HEK293 (cell line): ENCODE measurements around the gene ARHGEF40.

Experiments
- CTCF ChIA-PET: fragments of 350-600 bp; formaldehyde crosslinking; extraction: SDS; loops from one replicate; lab custom pipeline; 2021; ENCODE audit warnings: antibody characterized with exemption; lab: Yijun Ruan, JAX
- POLR2A ChIA-PET: fragments of 300-600 bp; formaldehyde crosslinking; extraction: SDS; loops from one replicate; lab custom pipeline; 2020; ENCODE audit warnings: antibody characterized with exemption, inconsistent platforms; lab: Yijun Ruan, JAX
- H3K27ac ChIP-seq: fragments of 200-500 bp; sonication (Bioruptor generic); 2 replicates; pipeline ENCODE4 v1.5.1; 2014; ENCODE audit warnings: low read depth, low read length, control low read depth, inconsistent platforms; ENCODE audit errors: extremely low read depth
- H3K36me3 ChIP-seq, 2 experiments: fragments of 200-500 bp in 1 of 2; sonication (Bioruptor generic) in 1 of 2; 1 replicate in 1 of 2; 2 replicates in 1 of 2; pipeline ENCODE4 v1.5.1; 2014 to 2017; ENCODE audit warnings: inconsistent platforms in 2 of 2, low read length in 2 of 2; ENCODE audit not compliant: control insufficient read depth in 2 of 2, insufficient read depth in 1 of 2
- H3K4me1 ChIP-seq: fragments of 200-500 bp; sonication (Bioruptor generic); 2 replicates; pipeline ENCODE4 v1.5.1; 2014; ENCODE audit warnings: mild to moderate bottlenecking, low read length, inconsistent platforms; ENCODE audit not compliant: control insufficient read depth, insufficient read depth
- H3K4me3 ChIP-seq: 2 replicates; pipeline ENCODE4 v1.5.1; 2011; ENCODE audit warnings: low read depth, mild to moderate bottlenecking, control low read depth, low read length, moderate library complexity
- H3K9me3 ChIP-seq: fragments of 200-500 bp; sonication (Bioruptor generic); 2 replicates; pipeline ENCODE4 v1.5.1; 2014; ENCODE audit warnings: low read depth, low read length, inconsistent platforms; ENCODE audit not compliant: control insufficient read depth, insufficient read depth
- GLI2 ChIP-seq: fragments of 450-650 bp; formaldehyde crosslinking; IDR thresholded peaks from 2 replicates; pipeline ENCODE4; 2017; ENCODE audit warnings: missing biosample characterization, missing genetic modification characterization, low read depth, borderline replicate concordance
- GLIS1 ChIP-seq: fragments of 450-650 bp; formaldehyde crosslinking; IDR thresholded peaks from 2 replicates; pipeline ENCODE4 v1.5.1; 2016; ENCODE audit warnings: missing biosample characterization, missing genetic modification characterization
- KLF16 ChIP-seq: fragments of 450-650 bp; formaldehyde crosslinking; IDR thresholded peaks from 2 replicates; pipeline ENCODE4 v1.5.1; 2017; ENCODE audit warnings: missing biosample characterization, missing genetic modification characterization
- KLF8 ChIP-seq: fragments of 450-650 bp; formaldehyde crosslinking; IDR thresholded peaks from 2 replicates; pipeline ENCODE4 v1.5.1; 2016; ENCODE audit warnings: missing biosample characterization, missing genetic modification characterization
- KLF9 ChIP-seq: fragments of 450-650 bp; formaldehyde crosslinking; IDR thresholded peaks from 2 replicates; pipeline ENCODE4 v1.5.1; 2016; ENCODE audit warnings: missing biosample characterization, missing genetic modification characterization, low read depth
- PBX3 ChIP-seq: sonication (generic); formaldehyde crosslinking; IDR thresholded peaks from 2 replicates; pipeline ENCODE4 v1.8.1; 2022; ENCODE audit warnings: mild to moderate bottlenecking, moderate library complexity, missing genetic modification reagents
- SP2 ChIP-seq: fragments of 450-650 bp; formaldehyde crosslinking; IDR thresholded peaks from 2 replicates; pipeline ENCODE4 v1.5.1; 2016; ENCODE audit warnings: missing biosample characterization, missing genetic modification characterization
- SP3 ChIP-seq: fragments of 450-650 bp; formaldehyde crosslinking; IDR thresholded peaks from 2 replicates; pipeline ENCODE4 v1.5.1; 2016; ENCODE audit warnings: missing biosample characterization, missing genetic modification characterization
- SP7 ChIP-seq: fragments of 450-650 bp; formaldehyde crosslinking; IDR thresholded peaks from 2 replicates; pipeline ENCODE4 v1.5.1; 2016; ENCODE audit warnings: missing biosample characterization, missing genetic modification characterization
- YY1 ChIP-seq: fragments of 450-650 bp; formaldehyde crosslinking; IDR thresholded peaks from 2 replicates; pipeline ENCODE4 v1.5.1; 2018; ENCODE audit warnings: missing biosample characterization, missing genetic modification characterization
- YY2 ChIP-seq: fragments of 450-650 bp; formaldehyde crosslinking; IDR thresholded peaks from 2 replicates; pipeline ENCODE4 v1.5.1; 2016; ENCODE audit warnings: missing biosample characterization, missing genetic modification characterization
- ZBTB10 ChIP-seq: fragments of 450-650 bp; formaldehyde crosslinking; IDR thresholded peaks from 2 replicates; pipeline ENCODE4 v1.5.1; 2016; ENCODE audit warnings: missing biosample characterization, missing genetic modification characterization
- ZBTB17 ChIP-seq: fragments of 450-650 bp; formaldehyde crosslinking; IDR thresholded peaks from 2 replicates; pipeline ENCODE4 v1.5.1; 2016; ENCODE audit warnings: missing biosample characterization, missing genetic modification characterization
- ZBTB20 ChIP-seq: fragments of 450-650 bp; formaldehyde crosslinking; IDR thresholded peaks from 2 replicates; pipeline ENCODE4 v1.5.1; 2016; ENCODE audit warnings: missing biosample characterization, missing genetic modification characterization
- ZBTB26 ChIP-seq: fragments of 450-650 bp; formaldehyde crosslinking; optimal IDR thresholded peaks from 2 replicates; pipeline ENCODE3; 2016; ENCODE audit warnings: missing biosample characterization, mild to moderate bottlenecking, missing genetic modification characterization
- ZBTB48 ChIP-seq: fragments of 450-650 bp; formaldehyde crosslinking; IDR thresholded peaks from 2 replicates; pipeline ENCODE4 v1.5.1; 2016; ENCODE audit warnings: missing biosample characterization, missing genetic modification characterization
- ZBTB8A ChIP-seq: fragments of 450-650 bp; formaldehyde crosslinking; IDR thresholded peaks from 2 replicates; pipeline ENCODE4 v1.5.1; 2016; ENCODE audit warnings: missing biosample characterization, missing genetic modification characterization
- ZEB2 ChIP-seq: fragments of 450-650 bp; formaldehyde crosslinking; IDR thresholded peaks from 2 replicates; pipeline ENCODE4 v1.5.1; 2016; ENCODE audit warnings: missing biosample characterization, missing genetic modification characterization
- ZIC2 ChIP-seq: fragments of 450-650 bp; formaldehyde crosslinking; IDR thresholded peaks from 2 replicates; pipeline ENCODE4 v1.5.1; 2016; ENCODE audit warnings: missing biosample characterization, missing genetic modification characterization
- ZNF24 ChIP-seq: fragments of 450-650 bp; formaldehyde crosslinking; IDR thresholded peaks from 2 replicates; pipeline ENCODE4 v1.5.1; 2016; ENCODE audit warnings: missing biosample characterization, missing genetic modification characterization
- ZNF324 ChIP-seq: fragments of 450-650 bp; formaldehyde crosslinking; IDR thresholded peaks from 2 replicates; pipeline ENCODE4 v1.5.1; 2016; ENCODE audit warnings: missing biosample characterization, missing genetic modification characterization
- ZNF335 ChIP-seq: fragments of 450-650 bp; formaldehyde crosslinking; conservative IDR thresholded peaks from 2 replicates; pipeline ENCODE4 v1.5.1; 2016; ENCODE audit warnings: missing biosample characterization, missing genetic modification characterization
- ZNF341 ChIP-seq: fragments of 450-650 bp; formaldehyde crosslinking; IDR thresholded peaks from 2 replicates; pipeline ENCODE4; 2016; ENCODE audit warnings: low read depth, missing biosample characterization, missing genetic modification characterization
- ZNF362 ChIP-seq: fragments of 450-650 bp; formaldehyde crosslinking; IDR thresholded peaks from 2 replicates; pipeline ENCODE4 v1.5.1; 2016; ENCODE audit warnings: missing biosample characterization, missing genetic modification characterization
- ZNF416 ChIP-seq: fragments of 450-650 bp; formaldehyde crosslinking; IDR thresholded peaks from 2 replicates; pipeline ENCODE4 v1.5.1; 2016; ENCODE audit warnings: missing biosample characterization, missing genetic modification characterization
- ZNF423 ChIP-seq: fragments of 450-650 bp; formaldehyde crosslinking; IDR thresholded peaks from 2 replicates; pipeline ENCODE4 v1.5.1; 2016; ENCODE audit warnings: missing biosample characterization, missing genetic modification characterization
- ZNF433 ChIP-seq: fragments of 450-650 bp; formaldehyde crosslinking; IDR thresholded peaks from 2 replicates; pipeline ENCODE4 v1.5.1; 2016; ENCODE audit warnings: missing biosample characterization, missing genetic modification characterization, low read depth
- ZNF48 ChIP-seq: fragments of 450-650 bp; formaldehyde crosslinking; IDR thresholded peaks from 2 replicates; pipeline ENCODE4 v1.5.1; 2016; ENCODE audit warnings: missing biosample characterization, missing genetic modification characterization
- ZNF529 ChIP-seq: fragments of 450-650 bp; formaldehyde crosslinking; IDR thresholded peaks from 2 replicates; pipeline ENCODE4 v1.5.1; 2017; ENCODE audit warnings: missing genetic modification characterization, missing biosample characterization; ENCODE audit not compliant: insufficient replicate concordance
- ZNF585B ChIP-seq: fragments of 450-650 bp; formaldehyde crosslinking; IDR thresholded peaks from 2 replicates; pipeline ENCODE4 v1.5.1; 2016; ENCODE audit warnings: missing biosample characterization, missing genetic modification characterization
- ZNF600 ChIP-seq: fragments of 450-650 bp; formaldehyde crosslinking; IDR thresholded peaks from 2 replicates; pipeline ENCODE4 v1.5.1; 2016; ENCODE audit warnings: missing biosample characterization, missing genetic modification characterization
- ZNF791 ChIP-seq: fragments of 450-650 bp; formaldehyde crosslinking; IDR thresholded peaks from 2 replicates; pipeline ENCODE4 v1.5.1; 2016; ENCODE audit warnings: missing biosample characterization, missing genetic modification characterization
- ZNF830 ChIP-seq: fragments of 450-650 bp; IDR thresholded peaks from 2 replicates; pipeline ENCODE4 v1.5.0; 2018; ENCODE audit warnings: missing biosample characterization, missing genetic modification characterization, low read depth, mild to moderate bottlenecking, moderate library complexity
- ZXDB ChIP-seq: fragments of 450-650 bp; formaldehyde crosslinking; IDR thresholded peaks from 2 replicates; pipeline ENCODE4 v1.5.1; 2016; ENCODE audit warnings: missing biosample characterization, missing genetic modification characterization

ARHGEF40 gene

GRCh38 chr14:21069388-21070082 is 569 bp upstream of the ARHGEF40 start:
- Histone ChIP-seq H3K4me1 (peaks cover 16% of the 10 kb centered on the region), H3K36me3 (peaks cover 0 to 17% of the 10 kb centered on the region in 2 experiments; a peak in 1 of 3 replicates), H3K4me3 (peak overlapping the region; percentile 79), H3K27ac (peak overlapping the region; percentile 53; the same call in 1 of the 2 replicates), H3K9me3 (no peaks in the 10 kb centered on the region)
- CTCF ChIA-PET, result interaction anchor here (0.6 to 5.0 kb wide), 12 partner anchors 13 to 135 kb away, joined by 3 to 131 read pairs (median 38); partner anchors contain the start of gene TMEM253
- POLR2A ChIA-PET, result interaction anchor here (1.3 to 3.7 kb wide), 5 partner anchors 17 to 35 kb away, joined by 3 to 71 read pairs (median 18); partner anchors contain the start of gene ZNF219
- peak; percentile 87 for TF ChIP-seq ZBTB48 (tag by site-specific recombination)
- TF ChIP-seq ZNF24 (tag by site-specific recombination), result peak; percentile 57; the same call in 1 of the 2 replicates
- 0 out of 2 replicates have a peak, but pooled peaks have one; percentile 9 for TF ChIP-seq ZNF600 (tag by site-specific recombination)
- no peak for TF ChIP-seq ZNF416 (tag by site-specific recombination)
- peak; percentile 55 for TF ChIP-seq SP2 (tag by site-specific recombination)
- TF ChIP-seq GLIS1 (tag by site-specific recombination), result peak; percentile 51
- peak; percentile 52; the same call in 1 of the 2 replicates for TF ChIP-seq ZBTB10 (tag by site-specific recombination)
- TF ChIP-seq ZNF529 (tag by site-specific recombination), result no peak
- TF ChIP-seq KLF9, result 0 out of 2 replicates have a peak, but pooled peaks have one; percentile 9
- TF ChIP-seq KLF16 (tag by site-specific recombination), result peak; percentile 59; the same call in 1 of the 2 replicates
- no peak for TF ChIP-seq GLI2 (tag by site-specific recombination)
- peak; percentile 37 for TF ChIP-seq ZBTB17 (tag by site-specific recombination)
- TF ChIP-seq ZNF830 (tag by site-specific recombination), result no peak
- TF ChIP-seq SP7 (tag by site-specific recombination), result peak; percentile 29; the same call in 1 of the 2 replicates
- TF ChIP-seq ZBTB20 (tag by site-specific recombination), result peak; percentile 97; the same call in 1 of the 2 replicates
- peak; percentile 82 for TF ChIP-seq ZNF341 (tag by site-specific recombination)
- no peak for TF ChIP-seq ZNF324
- no peak for TF ChIP-seq ZNF48
- no peak for TF ChIP-seq ZNF362 (tag by site-specific recombination)
- TF ChIP-seq SP3 (tag by site-specific recombination), result peak; percentile 17
- peak; percentile 56 for TF ChIP-seq ZNF335
- TF ChIP-seq ZNF423 (tag by site-specific recombination), result no peak
- TF ChIP-seq KLF8 (tag by site-specific recombination), result peak; percentile 44
- TF ChIP-seq YY2 (tag by site-specific recombination), result no peak
- no peak for TF ChIP-seq PBX3 (CRISPR knock-in tag)
- TF ChIP-seq ZIC2 (tag by site-specific recombination), result peak; percentile 48
- TF ChIP-seq ZBTB26 (tag by site-specific recombination), result peak; percentile 67
- no peak for TF ChIP-seq YY1 (tag by site-specific recombination)
- TF ChIP-seq ZEB2 (tag by site-specific recombination), result peak; percentile 34
- TF ChIP-seq ZNF585B, result no peak
- peak; percentile 43; the same call in 1 of the 2 replicates for TF ChIP-seq ZXDB (tag by site-specific recombination)
- peak; percentile 40 for TF ChIP-seq ZBTB8A (tag by site-specific recombination)
- TF ChIP-seq ZNF433 (tag by site-specific recombination), result no peak
- TF ChIP-seq ZNF791 (tag by site-specific recombination), result no peak
